Urinary bladder (tissue), 4 donors: ENCODE data around the gene ACBD6. TPM values are rescaled to one million over a fixed set of nuclear protein-coding genes. Genes with fewer than 3 reads are reported as not detected.
A peak's percentile ranks its signal among the peaks of the same experiment; 100 is the strongest.

Source experiments
- DNase-seq: peaks from one replicate; pipeline ENCODE4 v3.0.0-alpha.2; 2015; ENCODE audit errors: extremely low spot score
- H3K27ac ChIP-seq: one replicate; pipeline ENCODE4 v1.5.1; 2013; ENCODE audit warnings: low read depth, mild to moderate bottlenecking, moderate library complexity
- H3K36me3 ChIP-seq: one replicate; pipeline ENCODE4 v1.6.1; 2013; ENCODE audit warnings: mild to moderate bottlenecking, moderate library complexity; ENCODE audit not compliant: insufficient read depth
- H3K4me1 ChIP-seq: one replicate; pipeline ENCODE4 v1.6.1; 2013; ENCODE audit warnings: mild to moderate bottlenecking, moderate library complexity; ENCODE audit not compliant: insufficient read depth
- H3K4me3 ChIP-seq: one replicate; pipeline ENCODE4 v1.5.1; 2013; ENCODE audit warnings: low read depth, low read length
- WGBS: extraction: QIAGEN DNeasy Blood & Tissue Kit; methylation state at CpG from one replicate; pipeline ENCODE4 v1.1.7; 2013; 5-methylcytosine and 5-hydroxymethylcytosine counted together
- polyA plus RNA-seq: library from polyadenylated mRNA; stranded (reverse); fragments of 200-250 nt; gene quantifications from one replicate; pipeline ENCODE4 v1.2.3, GENCODE V29; 2013
- total RNA-seq: library from RNA; depleted of rRNA; stranded (reverse); fragments of >200 nt; gene quantifications from one replicate; pipeline ENCODE4 v1.2.3, GENCODE V29; 2014
- donor health status: healthy with polysubstance abuse.
- donor health status: healthy.

The ACBD6 gene
- total and polyA plus RNA-seq, 2 donors: 36.7 to 51.0 TPM

- WGBS: 9% methylated on average over 8 of the region's 8 CpGs
- DNase-seq: peak; percentile 58
- no peaks in the 10 kb centered on the region for H3K4me1 ChIP-seq
- H3K4me3 ChIP-seq: no peak overlapping the region
- H3K36me3 ChIP-seq: no peaks in the 10 kb centered on the region
- H3K27ac ChIP-seq: no peak overlapping the region
Measured at GRCh38 chr1:180515857-180516388, 13.5 kb upstream of the ACBD6 start.

- Histone ChIP-seq H3K27ac (no peak overlapping the region), H3K4me3 (no peak overlapping the region), H3K4me1 (no peaks in the 10 kb centered on the region), H3K36me3 (no peaks in the 10 kb centered on the region)
- whole genome bisulfite sequencing: 22% methylated on average over 3 of the region's 3 CpGs
- no peak for DNase-seq
Measured at GRCh38 chr1:180515364-180515763, 13.0 kb upstream of the ACBD6 start.

- no peak for DNase-seq
- WGBS: 83% methylated on average over 6 of the region's 6 CpGs
- no peak overlapping the region for H3K27ac ChIP-seq
- no peaks in the 10 kb centered on the region for H3K4me1 ChIP-seq
- H3K36me3 ChIP-seq: no peaks in the 10 kb centered on the region
- no peak overlapping the region for H3K4me3 ChIP-seq
Measured at GRCh38 chr1:180513531-180513930, 11.2 kb upstream of the ACBD6 start.

GRCh38 chr1:180510882-180511281, 8.5 kb upstream of the ACBD6 start:
- no peaks in the 10 kb centered on the region for H3K36me3 ChIP-seq
- H3K4me1 ChIP-seq: no peaks in the 10 kb centered on the region
- H3K27ac ChIP-seq: no peak overlapping the region
- H3K4me3 ChIP-seq: no peak overlapping the region
- no peak for DNase-seq
- 86% methylated on average over 2 of the region's 2 CpGs for WGBS

GRCh38 chr1:180508725-180509097, 6.3 kb upstream of the ACBD6 start:
- H3K27ac ChIP-seq: no peak overlapping the region
- no peak overlapping the region for H3K4me3 ChIP-seq
- H3K4me1 ChIP-seq: no peaks in the 10 kb centered on the region
- DNase-seq: no peak
- H3K36me3 ChIP-seq: no peaks in the 10 kb centered on the region
- 96% methylated on average over 21 of the region's 21 CpGs for WGBS

- 95% methylated on average over 15 of the region's 15 CpGs for WGBS
- H3K27ac ChIP-seq: no peak overlapping the region
- H3K36me3 ChIP-seq: no peaks in the 10 kb centered on the region
- no peak overlapping the region for H3K4me3 ChIP-seq
- DNase-seq: no peak
- no peaks in the 10 kb centered on the region for H3K4me1 ChIP-seq
Measured at GRCh38 chr1:180507795-180508724, 5.7 kb upstream of the ACBD6 start.

- Histone ChIP-seq H3K4me1 (no peaks in the 10 kb centered on the region), H3K27ac (no peak overlapping the region), H3K4me3 (no peak overlapping the region), H3K36me3 (no peaks in the 10 kb centered on the region)
- 59% methylated on average over 8 of the region's 8 CpGs for WGBS
- DNase-seq: no peak
Measured at GRCh38 chr1:180505732-180506335, 3.5 kb upstream of the ACBD6 start.

GRCh38 chr1:180504186-180504585, 1.8 kb upstream of the ACBD6 start:
- Histone ChIP-seq H3K27ac (no peak overlapping the region), H3K36me3 (no peaks in the 10 kb centered on the region), H3K4me3 (no peak overlapping the region), H3K4me1 (no peaks in the 10 kb centered on the region)
- no peak for DNase-seq
- 82% methylated on average over 3 of the region's 3 CpGs for WGBS

- H3K27ac ChIP-seq: peak overlapping the region; percentile 82
- H3K36me3 ChIP-seq: no peaks in the 10 kb centered on the region
- DNase-seq: no peak
- 21% methylated on average over 8 of the region's 8 CpGs for WGBS
- no peaks in the 10 kb centered on the region for H3K4me1 ChIP-seq
- peak overlapping the region; percentile 69 for H3K4me3 ChIP-seq
Measured at GRCh38 chr1:180503280-180503862, 994 bp upstream of the ACBD6 start.

- H3K27ac ChIP-seq: peak overlapping the region; percentile 82
- no peaks in the 10 kb centered on the region for H3K4me1 ChIP-seq
- H3K36me3 ChIP-seq: no peaks in the 10 kb centered on the region
- WGBS: under 1% methylated on average over 18 of the region's 18 CpGs
- peak overlapping the region; percentile 69 for H3K4me3 ChIP-seq
- DNase-seq: no peak
Measured at GRCh38 chr1:180501865-180502360, 464 bp downstream of the ACBD6 start.

- 81% methylated on average over 2 of the region's 2 CpGs for WGBS
- H3K4me1 ChIP-seq: no peaks in the 10 kb centered on the region
- H3K36me3 ChIP-seq: no peaks in the 10 kb centered on the region
- H3K27ac ChIP-seq: no peak overlapping the region
- DNase-seq: no peak
- no peak overlapping the region for H3K4me3 ChIP-seq
Measured at GRCh38 chr1:180500689-180501088, 1.7 kb downstream of the ACBD6 start.

- H3K36me3 ChIP-seq: no peaks in the 10 kb centered on the region
- WGBS: 96% methylated on average over 4 of the region's 4 CpGs
- no peak overlapping the region for H3K4me3 ChIP-seq
- no peaks in the 10 kb centered on the region for H3K4me1 ChIP-seq
- H3K27ac ChIP-seq: no peak overlapping the region
- no peak for DNase-seq
Measured at GRCh38 chr1:180498594-180498993, 3.8 kb downstream of the ACBD6 start.

GRCh38 chr1:180497826-180498225, 4.6 kb downstream of the ACBD6 start:
- Histone ChIP-seq H3K4me1 (no peaks in the 10 kb centered on the region), H3K36me3 (no peaks in the 10 kb centered on the region), H3K27ac (no peak overlapping the region), H3K4me3 (no peak overlapping the region)
- 77% methylated on average over 3 of the region's 3 CpGs for WGBS
- no peak for DNase-seq
